WTC11 (cell line): ENCODE results near the gene KCNJ16.

ENCODE experiments used
- ESRRA ChIP-seq: sonication (generic); formaldehyde crosslinking; IDR thresholded peaks from 2 replicates; pipeline ENCODE4 v1.8.1; 2022; ENCODE audit warnings: mild to moderate bottlenecking, missing genetic modification reagents, borderline replicate concordance
- FOXK1 ChIP-seq: sonication (generic); formaldehyde crosslinking; IDR thresholded peaks from 2 replicates; pipeline ENCODE4 v1.8.0; 2022; ENCODE audit warnings: mild to moderate bottlenecking, moderate library complexity, missing genetic modification reagents
- GABPB1 ChIP-seq: sonication (generic); formaldehyde crosslinking; IDR thresholded peaks from 2 replicates; pipeline ENCODE4 v1.8.1; 2023; ENCODE audit warnings: mild to moderate bottlenecking, missing genetic modification reagents
- MXD4 ChIP-seq: fragments of 250-450 bp; sonication (Bioruptor Pico); IDR thresholded peaks from 2 replicates; pipeline ENCODE4 v1.8.0; 2021; ENCODE audit warnings: mild to moderate bottlenecking, moderate library complexity, borderline replicate concordance
- SMAD4 ChIP-seq: sonication (generic); formaldehyde crosslinking; IDR thresholded peaks from 2 replicates; pipeline ENCODE4 v1.8.0; 2022; ENCODE audit warnings: mild to moderate bottlenecking, missing genetic modification reagents
- TCF7 ChIP-seq: sonication (generic); formaldehyde crosslinking; IDR thresholded peaks from 2 replicates; pipeline ENCODE4 v1.8.0; 2022; ENCODE audit warnings: mild to moderate bottlenecking, low read depth, missing genetic modification reagents, moderate library complexity
- TEAD4 ChIP-seq: sonication (generic); formaldehyde crosslinking; IDR thresholded peaks from 2 replicates; pipeline ENCODE4 v1.8.0; 2022; ENCODE audit warnings: mild to moderate bottlenecking, missing genetic modification reagents
- ZNF423 ChIP-seq: fragments of 250-450 bp; sonication (Bioruptor Pico); IDR thresholded peaks from 2 replicates; pipeline ENCODE4 v2.1.2; 2022; ENCODE audit warnings: mild to moderate bottlenecking, moderate library complexity
- TF ChIP-seq, protein P1 (sequence below): fragments of 200-600 bp; IDR thresholded peaks from 2 replicates; pipeline ENCODE4 v1.8.0; 2022; ENCODE audit warnings: antibody characterized with exemption
- TF ChIP-seq, protein P2 (sequence below): fragments of 250-450 bp; sonication (Bioruptor Pico); IDR thresholded peaks from 2 replicates; pipeline ENCODE4 v1.9.0; 2021; ENCODE audit warnings: mild to moderate bottlenecking, borderline replicate concordance
- TF ChIP-seq, protein P3 (sequence below): sonication (generic); formaldehyde crosslinking; IDR thresholded peaks from 2 replicates; pipeline ENCODE4 v1.8.1; 2023; ENCODE audit warnings: mild to moderate bottlenecking, missing genetic modification reagents, moderate library complexity
- TF ChIP-seq, protein P4 (sequence below): sonication (generic); formaldehyde crosslinking; IDR thresholded peaks from 2 replicates; pipeline ENCODE4 v1.8.0; 2022; ENCODE audit warnings: mild to moderate bottlenecking, missing genetic modification reagents
- TF ChIP-seq, protein P5 (sequence below): sonication (generic); formaldehyde crosslinking; IDR thresholded peaks from 2 replicates; pipeline ENCODE4 v1.8.1; 2022; ENCODE audit warnings: low read depth, missing genetic modification reagents, borderline replicate concordance

DNA sequence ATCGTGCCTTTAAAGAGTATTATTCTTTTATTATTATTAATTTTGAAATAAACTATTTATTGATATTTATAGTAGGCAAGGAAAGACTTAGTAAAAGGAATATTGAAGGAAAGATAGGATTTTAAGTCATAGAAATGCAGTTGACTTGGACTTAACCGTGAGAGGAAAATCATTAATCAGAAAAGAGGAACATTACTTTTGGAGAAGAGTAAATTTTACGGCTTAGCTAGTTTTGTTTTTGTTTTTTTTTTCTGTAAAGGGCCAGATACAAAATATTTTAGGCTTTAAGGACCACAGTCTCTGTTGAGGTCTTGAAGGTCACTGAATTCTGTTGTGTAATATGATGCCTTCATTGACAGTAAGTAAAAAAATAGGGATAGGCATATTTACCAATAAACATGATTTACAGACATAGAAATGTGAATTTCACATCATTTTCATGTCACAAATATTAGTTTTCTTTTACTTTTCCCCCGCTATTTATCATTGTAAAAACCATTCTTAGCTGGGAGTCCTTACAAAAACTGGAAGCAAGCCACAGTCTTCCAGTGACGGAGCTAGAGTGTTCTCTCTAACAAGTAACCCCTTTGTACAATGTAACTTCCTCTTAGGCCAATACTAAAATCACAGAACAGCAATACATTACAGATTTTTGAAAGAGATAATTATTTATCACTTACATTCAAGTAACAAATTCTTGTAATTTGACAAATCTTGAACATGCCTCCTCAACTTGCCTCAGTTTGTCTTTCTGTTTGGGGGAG lies 2.3 kb upstream of the KCNJ16 start:
- TF ChIP-seq, protein P1, sequence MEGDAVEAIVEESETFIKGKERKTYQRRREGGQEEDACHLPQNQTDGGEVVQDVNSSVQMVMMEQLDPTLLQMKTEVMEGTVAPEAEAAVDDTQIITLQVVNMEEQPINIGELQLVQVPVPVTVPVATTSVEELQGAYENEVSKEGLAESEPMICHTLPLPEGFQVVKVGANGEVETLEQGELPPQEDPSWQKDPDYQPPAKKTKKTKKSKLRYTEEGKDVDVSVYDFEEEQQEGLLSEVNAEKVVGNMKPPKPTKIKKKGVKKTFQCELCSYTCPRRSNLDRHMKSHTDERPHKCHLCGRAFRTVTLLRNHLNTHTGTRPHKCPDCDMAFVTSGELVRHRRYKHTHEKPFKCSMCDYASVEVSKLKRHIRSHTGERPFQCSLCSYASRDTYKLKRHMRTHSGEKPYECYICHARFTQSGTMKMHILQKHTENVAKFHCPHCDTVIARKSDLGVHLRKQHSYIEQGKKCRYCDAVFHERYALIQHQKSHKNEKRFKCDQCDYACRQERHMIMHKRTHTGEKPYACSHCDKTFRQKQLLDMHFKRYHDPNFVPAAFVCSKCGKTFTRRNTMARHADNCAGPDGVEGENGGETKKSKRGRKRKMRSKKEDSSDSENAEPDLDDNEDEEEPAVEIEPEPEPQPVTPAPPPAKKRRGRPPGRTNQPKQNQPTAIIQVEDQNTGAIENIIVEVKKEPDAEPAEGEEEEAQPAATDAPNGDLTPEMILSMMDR, result no peak
- TF ChIP-seq ESRRA (CRISPR knock-in tag), result no peak
- TF ChIP-seq, protein P2, sequence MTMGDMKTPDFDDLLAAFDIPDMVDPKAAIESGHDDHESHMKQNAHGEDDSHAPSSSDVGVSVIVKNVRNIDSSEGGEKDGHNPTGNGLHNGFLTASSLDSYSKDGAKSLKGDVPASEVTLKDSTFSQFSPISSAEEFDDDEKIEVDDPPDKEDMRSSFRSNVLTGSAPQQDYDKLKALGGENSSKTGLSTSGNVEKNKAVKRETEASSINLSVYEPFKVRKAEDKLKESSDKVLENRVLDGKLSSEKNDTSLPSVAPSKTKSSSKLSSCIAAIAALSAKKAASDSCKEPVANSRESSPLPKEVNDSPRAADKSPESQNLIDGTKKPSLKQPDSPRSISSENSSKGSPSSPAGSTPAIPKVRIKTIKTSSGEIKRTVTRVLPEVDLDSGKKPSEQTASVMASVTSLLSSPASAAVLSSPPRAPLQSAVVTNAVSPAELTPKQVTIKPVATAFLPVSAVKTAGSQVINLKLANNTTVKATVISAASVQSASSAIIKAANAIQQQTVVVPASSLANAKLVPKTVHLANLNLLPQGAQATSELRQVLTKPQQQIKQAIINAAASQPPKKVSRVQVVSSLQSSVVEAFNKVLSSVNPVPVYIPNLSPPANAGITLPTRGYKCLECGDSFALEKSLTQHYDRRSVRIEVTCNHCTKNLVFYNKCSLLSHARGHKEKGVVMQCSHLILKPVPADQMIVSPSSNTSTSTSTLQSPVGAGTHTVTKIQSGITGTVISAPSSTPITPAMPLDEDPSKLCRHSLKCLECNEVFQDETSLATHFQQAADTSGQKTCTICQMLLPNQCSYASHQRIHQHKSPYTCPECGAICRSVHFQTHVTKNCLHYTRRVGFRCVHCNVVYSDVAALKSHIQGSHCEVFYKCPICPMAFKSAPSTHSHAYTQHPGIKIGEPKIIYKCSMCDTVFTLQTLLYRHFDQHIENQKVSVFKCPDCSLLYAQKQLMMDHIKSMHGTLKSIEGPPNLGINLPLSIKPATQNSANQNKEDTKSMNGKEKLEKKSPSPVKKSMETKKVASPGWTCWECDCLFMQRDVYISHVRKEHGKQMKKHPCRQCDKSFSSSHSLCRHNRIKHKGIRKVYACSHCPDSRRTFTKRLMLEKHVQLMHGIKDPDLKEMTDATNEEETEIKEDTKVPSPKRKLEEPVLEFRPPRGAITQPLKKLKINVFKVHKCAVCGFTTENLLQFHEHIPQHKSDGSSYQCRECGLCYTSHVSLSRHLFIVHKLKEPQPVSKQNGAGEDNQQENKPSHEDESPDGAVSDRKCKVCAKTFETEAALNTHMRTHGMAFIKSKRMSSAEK (CRISPR knock-in tag), result no peak
- TF ChIP-seq, protein P3, sequence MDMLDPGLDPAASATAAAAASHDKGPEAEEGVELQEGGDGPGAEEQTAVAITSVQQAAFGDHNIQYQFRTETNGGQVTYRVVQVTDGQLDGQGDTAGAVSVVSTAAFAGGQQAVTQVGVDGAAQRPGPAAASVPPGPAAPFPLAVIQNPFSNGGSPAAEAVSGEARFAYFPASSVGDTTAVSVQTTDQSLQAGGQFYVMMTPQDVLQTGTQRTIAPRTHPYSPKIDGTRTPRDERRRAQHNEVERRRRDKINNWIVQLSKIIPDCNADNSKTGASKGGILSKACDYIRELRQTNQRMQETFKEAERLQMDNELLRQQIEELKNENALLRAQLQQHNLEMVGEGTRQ (CRISPR knock-in tag), result no peak
- no peak for TF ChIP-seq TCF7
- no peak for TF ChIP-seq MXD4 (CRISPR knock-in tag)
- no peak for TF ChIP-seq FOXK1 (CRISPR knock-in tag)
- TF ChIP-seq, protein P4, sequence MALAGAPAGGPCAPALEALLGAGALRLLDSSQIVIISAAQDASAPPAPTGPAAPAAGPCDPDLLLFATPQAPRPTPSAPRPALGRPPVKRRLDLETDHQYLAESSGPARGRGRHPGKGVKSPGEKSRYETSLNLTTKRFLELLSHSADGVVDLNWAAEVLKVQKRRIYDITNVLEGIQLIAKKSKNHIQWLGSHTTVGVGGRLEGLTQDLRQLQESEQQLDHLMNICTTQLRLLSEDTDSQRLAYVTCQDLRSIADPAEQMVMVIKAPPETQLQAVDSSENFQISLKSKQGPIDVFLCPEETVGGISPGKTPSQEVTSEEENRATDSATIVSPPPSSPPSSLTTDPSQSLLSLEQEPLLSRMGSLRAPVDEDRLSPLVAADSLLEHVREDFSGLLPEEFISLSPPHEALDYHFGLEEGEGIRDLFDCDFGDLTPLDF (CRISPR knock-in tag), result no peak
- no peak for TF ChIP-seq ZNF423 (CRISPR knock-in tag)
- TF ChIP-seq SMAD4 (CRISPR knock-in tag), result no peak
- TF ChIP-seq, protein P5, sequence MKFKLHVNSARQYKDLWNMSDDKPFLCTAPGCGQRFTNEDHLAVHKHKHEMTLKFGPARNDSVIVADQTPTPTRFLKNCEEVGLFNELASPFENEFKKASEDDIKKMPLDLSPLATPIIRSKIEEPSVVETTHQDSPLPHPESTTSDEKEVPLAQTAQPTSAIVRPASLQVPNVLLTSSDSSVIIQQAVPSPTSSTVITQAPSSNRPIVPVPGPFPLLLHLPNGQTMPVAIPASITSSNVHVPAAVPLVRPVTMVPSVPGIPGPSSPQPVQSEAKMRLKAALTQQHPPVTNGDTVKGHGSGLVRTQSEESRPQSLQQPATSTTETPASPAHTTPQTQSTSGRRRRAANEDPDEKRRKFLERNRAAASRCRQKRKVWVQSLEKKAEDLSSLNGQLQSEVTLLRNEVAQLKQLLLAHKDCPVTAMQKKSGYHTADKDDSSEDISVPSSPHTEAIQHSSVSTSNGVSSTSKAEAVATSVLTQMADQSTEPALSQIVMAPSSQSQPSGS (CRISPR knock-in tag), result no peak
- no peak for TF ChIP-seq TEAD4 (CRISPR knock-in tag)
- no peak for TF ChIP-seq GABPB1
